ENCODE results near the gene PPFIBP1. TPM values are rescaled to one million over a fixed set of nuclear protein-coding genes. Genes with fewer than 3 reads are reported as not detected.
"Not testable (repeated sequence)": the region's sequence is repeated elsewhere in the genome, so short reads cannot be mapped to it uniquely, and the experiment has no call there.

The PPFIBP1 gene
- total RNA-seq, 4 donors from 2014 or later = 15.3 to 52.9 (median 39.8) TPM

DNA sequence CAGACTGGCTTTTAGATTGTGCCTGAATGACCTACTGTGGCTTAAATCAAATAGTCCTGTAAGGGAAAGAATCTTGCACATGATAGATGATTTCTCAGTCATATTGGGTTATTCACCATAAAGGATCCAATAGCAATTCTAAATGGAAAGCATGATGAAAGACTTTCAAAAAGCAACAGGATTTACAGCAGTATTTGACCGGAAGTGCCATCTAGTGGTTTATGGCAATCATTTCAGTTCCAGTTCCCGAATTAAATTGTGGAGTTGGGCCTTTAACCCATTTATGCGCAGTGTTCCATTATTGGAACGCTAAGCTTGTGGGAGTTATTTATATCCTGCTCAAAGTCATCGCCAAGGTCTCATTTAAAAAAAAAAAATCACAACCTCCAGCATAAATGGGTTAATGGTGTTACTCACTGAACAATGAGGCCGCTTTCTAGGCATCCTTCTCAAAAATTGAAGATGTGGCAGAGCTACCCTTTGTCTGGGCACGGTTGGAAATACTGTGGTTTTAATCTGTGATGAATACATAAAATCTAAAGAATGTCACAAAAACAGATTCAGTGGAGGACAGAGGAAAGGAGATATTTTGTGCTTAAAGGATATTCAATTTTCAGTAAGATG is 111.5 kb downstream of the PPFIBP1 start:
- intact Hi-C loops (cut with DNase I; ENCODE audit: low total_unique reads) (no loop called here), in situ Hi-C loops (cut with MboI; ENCODE audit: low pct_ligation_motif_present in 1 of 4, low pct_unique_long_range_greater_than_20kb in 1 of 4, low sequenced_read_pairs in 3 of 4) (loop anchor here in 2 of 4 donors (5.0 to 10.0 kb wide), 2 partner anchors 201 to 508 kb away; no protein-coding TSS in a partner anchor)
- 47 to 63% methylated on average over 5 to 7 of the region's 7 CpGs for WGBS, 2 donors (ENCODE audit: low coverage in 1 of 2)

DNA sequence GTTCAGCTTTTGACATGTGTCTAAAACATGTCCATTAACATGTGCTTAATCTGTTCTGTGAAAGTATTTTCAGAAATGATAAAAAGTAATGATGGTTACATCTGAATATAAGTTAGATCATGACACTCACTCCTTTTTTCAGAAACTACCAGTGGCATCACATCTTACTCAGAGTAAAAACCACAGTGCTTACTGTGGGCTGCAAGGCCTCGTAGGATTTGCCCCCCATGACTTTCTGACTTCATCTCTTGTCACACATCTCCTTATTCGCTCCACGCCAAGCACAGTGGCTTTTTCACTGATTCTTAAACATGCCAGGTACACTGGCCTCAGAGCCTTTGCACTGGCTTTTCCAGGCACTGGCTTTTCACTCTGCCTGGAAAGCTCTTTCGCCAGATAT is 112.6 kb downstream of the PPFIBP1 start:
- in situ Hi-C loops (cut with MboI; ENCODE audit: low pct_ligation_motif_present in 1 of 4, low pct_unique_long_range_greater_than_20kb in 1 of 4, low sequenced_read_pairs in 3 of 4) = loop anchor here in 2 of 4 donors (5.0 to 10.0 kb wide), 2 partner anchors 202 to 509 kb away; no protein-coding TSS in a partner anchor
- H3K4me1 ChIP-seq; H3K36me3 ChIP-seq; H3K9me3 ChIP-seq; H3K27ac ChIP-seq; H3K4me3 ChIP-seq; H3K27me3 ChIP-seq; DNase-seq; intact Hi-C loops (cut with DNase I; ENCODE audit: low total_unique reads): not testable (repeated sequence)
- WGBS, 2 donors (ENCODE audit: low coverage in 1 of 2) = 80 to 88% methylated on average over 2 to 4 of the region's 4 CpGs

More for the DNA sequence above, 111.5 kb downstream of the PPFIBP1 start:
- no peak overlapping the region for H3K4me3 ChIP-seq
- no peak overlapping the region for H3K27ac ChIP-seq
- TF ChIP-seq, protein P1, sequence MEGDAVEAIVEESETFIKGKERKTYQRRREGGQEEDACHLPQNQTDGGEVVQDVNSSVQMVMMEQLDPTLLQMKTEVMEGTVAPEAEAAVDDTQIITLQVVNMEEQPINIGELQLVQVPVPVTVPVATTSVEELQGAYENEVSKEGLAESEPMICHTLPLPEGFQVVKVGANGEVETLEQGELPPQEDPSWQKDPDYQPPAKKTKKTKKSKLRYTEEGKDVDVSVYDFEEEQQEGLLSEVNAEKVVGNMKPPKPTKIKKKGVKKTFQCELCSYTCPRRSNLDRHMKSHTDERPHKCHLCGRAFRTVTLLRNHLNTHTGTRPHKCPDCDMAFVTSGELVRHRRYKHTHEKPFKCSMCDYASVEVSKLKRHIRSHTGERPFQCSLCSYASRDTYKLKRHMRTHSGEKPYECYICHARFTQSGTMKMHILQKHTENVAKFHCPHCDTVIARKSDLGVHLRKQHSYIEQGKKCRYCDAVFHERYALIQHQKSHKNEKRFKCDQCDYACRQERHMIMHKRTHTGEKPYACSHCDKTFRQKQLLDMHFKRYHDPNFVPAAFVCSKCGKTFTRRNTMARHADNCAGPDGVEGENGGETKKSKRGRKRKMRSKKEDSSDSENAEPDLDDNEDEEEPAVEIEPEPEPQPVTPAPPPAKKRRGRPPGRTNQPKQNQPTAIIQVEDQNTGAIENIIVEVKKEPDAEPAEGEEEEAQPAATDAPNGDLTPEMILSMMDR (IDR thresholded peaks at IDR 0.05) = peak; percentile 56 to 75 (median 60)
- no peak for TF ChIP-seq POLR2A (IDR thresholded peaks at IDR 0.05)
- H3K27me3 ChIP-seq = no peaks in the 10 kb centered on the region
- no peaks in the 10 kb centered on the region for H3K36me3 ChIP-seq
- H3K9me3 ChIP-seq = no peaks in the 10 kb centered on the region
- DNase-seq = no peak
- H3K4me1 ChIP-seq = peaks cover 0 to 8% (median 0%) of the 10 kb centered on the region in 4 donors

DNA sequence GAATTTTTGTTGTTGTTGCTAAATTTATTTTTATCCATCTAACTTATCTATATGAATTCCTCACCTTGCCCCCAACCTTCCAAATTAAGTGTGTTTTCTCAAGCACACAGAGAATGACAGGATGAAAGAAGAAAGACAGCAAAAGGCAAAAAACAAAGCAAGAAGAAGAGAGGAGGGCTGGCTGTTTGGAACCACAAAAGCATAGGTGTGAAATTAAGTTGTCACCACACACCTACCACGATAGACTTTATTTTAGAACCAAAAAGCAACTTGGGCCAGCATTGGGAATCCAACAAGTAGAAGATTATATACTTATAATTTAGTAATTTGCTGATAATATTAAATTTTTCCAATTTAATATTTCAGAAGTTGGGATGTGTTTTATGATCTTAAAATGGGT is 113.5 kb downstream of the PPFIBP1 start:
- in situ Hi-C loops (cut with MboI; ENCODE audit: low pct_ligation_motif_present in 1 of 4, low pct_unique_long_range_greater_than_20kb in 1 of 4, low sequenced_read_pairs in 3 of 4) = loop anchor here in 2 of 4 donors (5.0 to 10.0 kb wide), 2 partner anchors 203 to 510 kb away; no protein-coding TSS in a partner anchor

DNA sequence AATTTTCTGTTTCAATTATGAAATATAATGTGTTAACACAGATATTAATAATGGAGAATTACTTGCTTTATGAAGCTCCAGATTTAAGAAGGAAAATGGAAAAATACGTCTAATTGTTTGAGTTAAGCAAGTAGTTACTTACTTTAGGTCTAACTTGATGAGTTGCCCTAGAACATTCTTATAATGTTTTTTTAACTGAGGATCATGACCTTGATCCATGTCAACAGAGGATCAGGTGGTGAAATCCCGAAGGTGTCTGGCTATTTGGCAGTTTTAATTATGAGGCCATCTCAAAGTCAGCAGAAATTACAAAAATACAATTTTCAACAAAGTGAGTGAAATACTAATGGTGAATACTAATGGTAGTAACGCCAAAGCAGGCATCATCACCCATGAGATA is 115.3 kb downstream of the PPFIBP1 start:
- in situ Hi-C loops (cut with MboI; ENCODE audit: low pct_ligation_motif_present in 1 of 4, low pct_unique_long_range_greater_than_20kb in 1 of 4, low sequenced_read_pairs in 3 of 4) = loop anchor here in 2 of 4 donors (5.0 to 10.0 kb wide), 2 partner anchors 204 to 512 kb away; no protein-coding TSS in a partner anchor
- DNase-seq = no peak
- Histone ChIP-seq H3K9me3 (no peaks in the 10 kb centered on the region), H3K4me1 (no peaks in the 10 kb centered on the region), H3K27me3 (no peaks in the 10 kb centered on the region), H3K4me3 (no peak overlapping the region), H3K36me3 (no peaks in the 10 kb centered on the region), H3K27ac (no peak overlapping the region)
- WGBS, 2 donors (ENCODE audit: low coverage in 1 of 2) = 57 to 85% methylated on average over 3 of the region's 3 CpGs
- intact Hi-C loops (cut with DNase I; ENCODE audit: low total_unique reads) = no loop called here
- TF ChIP-seq POLR2AphosphoS5 (IDR thresholded peaks at IDR 0.05) (no peak), POLR2A (IDR thresholded peaks at IDR 0.05) (no peak), EP300 (IDR thresholded peaks at IDR 0.05; ENCODE audit: low read depth) (no peak)
- TF ChIP-seq, protein P1 (IDR thresholded peaks at IDR 0.05) = no peak

More for the DNA sequence above, 113.5 kb downstream of the PPFIBP1 start:
- no peaks in the 10 kb centered on the region for H3K36me3 ChIP-seq
- H3K4me1 ChIP-seq = peaks cover 0 to 2% (median 0%) of the 10 kb centered on the region in 4 donors
- 75 to 89% methylated on average over 1 of the region's 1 CpG for WGBS, 2 donors (ENCODE audit: low coverage in 1 of 2)
- H3K27me3 ChIP-seq = no peaks in the 10 kb centered on the region
- intact Hi-C loops (cut with DNase I; ENCODE audit: low total_unique reads) = no loop called here
- no peaks in the 10 kb centered on the region for H3K9me3 ChIP-seq
- H3K27ac ChIP-seq = no peak overlapping the region
- H3K4me3 ChIP-seq = no peak overlapping the region
- DNase-seq = no peak
- TF ChIP-seq POLR2A (IDR thresholded peaks at IDR 0.05) (no peak), EP300 (IDR thresholded peaks at IDR 0.05; ENCODE audit: low read depth) (no peak), POLR2AphosphoS5 (IDR thresholded peaks at IDR 0.05) (no peak)
- TF ChIP-seq, protein P1 (IDR thresholded peaks at IDR 0.05) = no peak

DNA sequence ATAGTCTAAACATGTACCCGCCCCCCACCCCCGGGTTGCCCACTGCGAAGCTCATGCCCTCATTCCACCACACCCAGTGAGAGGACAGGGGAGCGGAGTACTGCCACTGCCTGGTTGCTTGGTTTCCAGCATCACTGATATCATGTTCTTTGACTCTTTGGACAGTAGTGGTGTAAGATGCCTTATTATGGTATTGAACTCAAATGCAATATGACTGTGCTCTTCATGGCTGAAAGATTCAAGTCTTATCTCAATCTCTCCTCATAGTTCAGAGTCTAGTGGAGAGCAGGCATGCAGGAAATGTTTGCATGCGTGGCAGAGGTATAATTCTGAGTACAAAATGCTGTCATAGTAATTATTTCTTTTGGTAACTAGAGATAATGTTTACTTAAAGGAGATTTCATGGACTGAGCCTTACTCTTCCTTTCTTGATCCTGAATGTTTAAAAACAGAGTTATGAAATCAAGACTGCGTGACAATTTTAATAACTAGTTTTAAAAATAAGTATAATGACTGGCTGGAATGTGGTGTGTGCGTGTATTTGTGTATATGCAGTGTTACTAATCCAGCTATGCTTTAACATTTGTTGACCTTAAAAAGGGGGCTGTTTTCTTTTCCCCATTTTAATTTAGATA is 116.7 kb downstream of the PPFIBP1 start:
- in situ Hi-C loops (cut with MboI; ENCODE audit: low pct_ligation_motif_present in 1 of 4, low pct_unique_long_range_greater_than_20kb in 1 of 4, low sequenced_read_pairs in 3 of 4); H3K36me3 ChIP-seq; DNase-seq; H3K27me3 ChIP-seq; H3K9me3 ChIP-seq; intact Hi-C loops (cut with DNase I; ENCODE audit: low total_unique reads); H3K4me3 ChIP-seq; H3K4me1 ChIP-seq; H3K27ac ChIP-seq: not testable (repeated sequence)
- WGBS, 2 donors (ENCODE audit: low coverage in 1 of 2) = 70 to 87% methylated on average over 3 to 7 of the region's 7 CpGs

DNA sequence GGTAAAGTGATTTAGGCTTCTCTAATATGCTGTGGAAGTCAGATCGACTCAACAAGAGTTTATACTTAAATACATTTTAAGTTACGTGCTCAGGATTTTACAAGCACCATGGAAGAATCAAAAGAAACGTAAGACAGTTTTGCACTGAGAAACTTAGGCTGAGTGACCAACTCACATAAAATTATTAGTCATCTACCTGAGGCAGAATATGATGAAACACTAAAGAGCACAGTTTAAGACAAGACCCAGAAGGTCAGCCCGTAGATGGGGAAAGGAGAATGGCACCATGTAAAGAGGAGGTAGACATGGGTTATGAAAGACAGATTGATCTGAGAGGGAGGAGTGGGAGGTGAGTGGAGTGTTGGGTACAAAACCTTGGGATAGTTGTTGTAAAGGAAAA is 118.4 kb downstream of the PPFIBP1 start:
- H3K4me1 ChIP-seq; H3K4me3 ChIP-seq; H3K36me3 ChIP-seq; H3K27ac ChIP-seq; DNase-seq; in situ Hi-C loops (cut with MboI; ENCODE audit: low pct_ligation_motif_present in 1 of 4, low pct_unique_long_range_greater_than_20kb in 1 of 4, low sequenced_read_pairs in 3 of 4); H3K9me3 ChIP-seq; H3K27me3 ChIP-seq; intact Hi-C loops (cut with DNase I; ENCODE audit: low total_unique reads): not testable (repeated sequence)
- WGBS, 2 donors (ENCODE audit: low coverage in 1 of 2) = 91 to 96% methylated on average over 4 of the region's 4 CpGs

DNA sequence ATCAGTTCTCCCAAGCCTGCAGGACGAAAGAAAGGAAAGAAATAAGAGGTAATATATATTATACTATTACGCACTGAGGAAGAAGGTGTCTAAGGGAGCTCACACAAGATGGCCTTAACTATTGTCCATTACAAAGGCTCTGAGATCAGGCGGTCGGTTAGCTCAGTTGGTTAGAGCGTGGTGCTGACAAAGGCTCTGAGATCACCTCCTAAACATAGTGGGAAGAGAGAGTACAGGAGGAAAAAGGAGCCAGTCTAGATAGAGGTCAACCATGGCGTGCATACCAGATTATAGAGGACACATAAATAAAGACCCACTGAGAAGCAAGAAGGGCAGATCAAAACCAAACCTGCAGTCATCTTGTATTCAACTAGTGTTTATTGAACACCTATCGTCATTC is 118.9 kb downstream of the PPFIBP1 start:
- H3K9me3 ChIP-seq; H3K4me1 ChIP-seq; H3K27me3 ChIP-seq; DNase-seq; intact Hi-C loops (cut with DNase I; ENCODE audit: low total_unique reads); H3K4me3 ChIP-seq; H3K27ac ChIP-seq; H3K36me3 ChIP-seq; in situ Hi-C loops (cut with MboI; ENCODE audit: low pct_ligation_motif_present in 1 of 4, low pct_unique_long_range_greater_than_20kb in 1 of 4, low sequenced_read_pairs in 3 of 4): not testable (repeated sequence)
- 81 to 83% methylated on average over 5 to 6 of the region's 7 CpGs for WGBS, 2 donors (ENCODE audit: low coverage in 1 of 2)
